ENCODE measurements around the gene SDF4. TPM values are rescaled to one million over a fixed set of nuclear protein-coding genes. Genes with fewer than 3 reads are reported as not detected.

Gene SDF4
- total RNA-seq, 1 experiment from 2014 or later = 82.0 TPM

DNA sequence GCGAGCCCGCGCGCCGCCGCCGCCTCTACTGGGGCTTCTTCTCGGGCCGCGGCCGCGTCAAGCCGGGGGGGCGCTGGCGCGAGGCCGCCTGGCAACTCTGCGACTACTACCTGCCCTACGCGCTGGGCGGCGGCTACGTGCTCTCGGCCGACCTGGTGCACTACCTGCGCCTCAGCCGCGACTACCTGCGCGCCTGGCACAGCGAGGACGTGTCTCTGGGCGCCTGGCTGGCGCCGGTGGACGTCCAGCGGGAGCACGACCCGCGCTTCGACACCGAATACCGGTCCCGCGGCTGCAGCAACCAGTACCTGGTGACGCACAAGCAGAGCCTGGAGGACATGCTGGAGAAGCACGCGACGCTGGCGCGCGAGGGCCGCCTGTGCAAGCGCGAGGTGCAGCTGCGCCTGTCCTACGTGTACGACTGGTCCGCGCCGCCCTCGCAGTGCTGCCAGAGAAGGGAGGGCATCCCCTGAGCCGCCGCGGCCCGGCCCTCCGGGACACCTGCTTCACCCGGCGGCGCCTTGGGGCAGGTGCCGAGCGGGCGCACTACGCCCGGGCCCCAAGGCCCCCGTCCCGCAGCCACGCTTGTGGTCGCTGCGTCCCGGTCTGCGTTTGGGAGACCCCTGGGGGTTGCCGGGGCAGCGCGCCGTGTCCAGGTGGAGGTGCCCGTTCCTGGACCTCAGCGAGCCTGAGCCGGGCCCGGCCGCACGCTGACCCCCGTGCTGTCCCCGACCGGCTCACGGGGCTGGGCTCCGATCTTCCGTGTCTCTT, 1.2 kb upstream of the SDF4 start:
- Mint-ChIP-seq H3K27me3 (ENCODE audit: low read depth) (no peaks in the 10 kb centered on the region), H3K4me1 (peaks cover 15 to 25% of the 10 kb centered on the region in 2 experiments), H3K4me3 (peak overlapping the region; percentile 51 to 70), H3K9me3 (peaks cover 0 to 4% of the 10 kb centered on the region in 2 experiments; a peak in 1 of 5 replicates), H3K27ac (no peak overlapping the region), H3K36me3 (ENCODE audit: insufficient read depth in 1 of 3, low read depth in 3 of 3) (peaks cover 17 to 34% (median 33%) of the 10 kb centered on the region in 3 experiments)
- Histone ChIP-seq H3K4me1 (ENCODE audit: insufficient read depth, low read length) (no peaks in the 10 kb centered on the region), H3K56ac (ENCODE audit: insufficient read length, low read depth, low read length) (no peak overlapping the region), H3K23ac (ENCODE audit: insufficient read length, low read depth, low read length) (no peak overlapping the region), H3K27ac (ENCODE audit: insufficient read length, low read depth, low read length) (no peak overlapping the region), H3K14ac (ENCODE audit: insufficient read depth, low read length) (no peak overlapping the region), H4K91ac (ENCODE audit: insufficient read length, low read depth, low read length) (no peak overlapping the region), H2AFZ (ENCODE audit: low read length) (no peak overlapping the region), H3K4ac (ENCODE audit: low read depth, low read length) (no peak overlapping the region), H2BK5ac (ENCODE audit: insufficient read length, low read length) (no peak overlapping the region), H2BK120ac (ENCODE audit: low read depth, low read length, poor library complexity, severe bottlenecking) (no peak overlapping the region), H3K23me2 (ENCODE audit: insufficient read length, low read depth, low read length, poor library complexity, severe bottlenecking) (peaks cover 6% of the 10 kb centered on the region), H3K9me3 (ENCODE audit: control insufficient read depth, low read depth, low read length) (no peaks in the 10 kb centered on the region), H2BK20ac (ENCODE audit: low read depth, low read length, poor library complexity, severe bottlenecking) (no peak overlapping the region), H3K4me2 (ENCODE audit: insufficient read depth, insufficient read length, low read length) (no peak overlapping the region), H3T11ph (ENCODE audit: low read length) (no peak overlapping the region), H2BK12ac (ENCODE audit: insufficient read length, low read depth, low read length) (no peak overlapping the region), H3K79me1 (ENCODE audit: insufficient read depth, low read depth, low read length, poor library complexity, severe bottlenecking) (peaks cover 2% of the 10 kb centered on the region), H2AK5ac (ENCODE audit: insufficient read length, low read length) (no peak overlapping the region), H2BK15ac (ENCODE audit: low read depth, low read length) (no peak overlapping the region), H3K27me3 (ENCODE audit: insufficient read depth, low read length) (no peaks in the 10 kb centered on the region), H4K8ac (replicated peaks; ENCODE audit: insufficient read length, low read depth, low read length) (no peak overlapping the region), H4K5ac (ENCODE audit: insufficient read length, low read depth, low read length) (no peak overlapping the region), H3K9ac (ENCODE audit: extremely low read depth, insufficient read length, low read length) (no peak overlapping the region), H3K18ac (ENCODE audit: insufficient read length, low read depth, low read length) (no peak overlapping the region), H3K79me2 (ENCODE audit: insufficient read depth, low read length) (peaks cover 2% of the 10 kb centered on the region; the same call in 1 of the 2 replicates), H4K20me1 (ENCODE audit: control insufficient read depth, insufficient read depth, insufficient read length) (no peaks in the 10 kb centered on the region)
- WGBS (ENCODE audit: extremely low coverage, insufficient read length, low lambda C conversion rate) = no CpG with 5 or more reads among the region's 98 CpGs
- no peak for DNase-seq
- TF ChIP-seq CTCF (conservative IDR thresholded peaks at IDR 0.05) = no peak

All from H9 (cell line).